Activated B cell treated with CpG ODN at 0.5 μM for 24 hours (primary cell): ENCODE measurements around the gene NUP98. TPM values are rescaled to one million over a fixed set of nuclear protein-coding genes. Genes with fewer than 3 reads are reported as not detected.

Experiments used
- ATAC-seq: fragments of 200-7000 bp; cut with Tn5 transposase; one replicate; pipeline ENCODE4 v1.10.0; 2021; ENCODE audit warnings: low read depth, mild to moderate bottlenecking, moderate library complexity
- CTCF ChIA-PET: fragments of 350-600 bp; sonication (Branson Sonifier 250); formaldehyde crosslinking; loops from one replicate; lab custom pipeline; 2021; ENCODE audit warnings: antibody characterized with exemption; lab: Charles Lee
- POLR2A ChIA-PET: fragments of 350-600 bp; sonication (Branson Sonifier 250); formaldehyde crosslinking; loops from one replicate; lab custom pipeline; 2021; ENCODE audit warnings: antibody characterized with exemption; lab: Charles Lee
- DNase-seq: peaks from one replicate; pipeline ENCODE4 v3.0.0; 2022
- H3K27ac Mint-ChIP-seq: one replicate; pipeline ENCODE4 v1.8.0; 2020; ENCODE audit warnings: mixed read lengths
- H3K27me3 Mint-ChIP-seq: one replicate; pipeline ENCODE4 v1.8.0; 2021; ENCODE audit warnings: mixed read lengths
- H3K36me3 Mint-ChIP-seq: one replicate; pipeline ENCODE4 v1.8.0; 2021; ENCODE audit warnings: low read depth, mixed read lengths
- H3K4me1 Mint-ChIP-seq: one replicate; pipeline ENCODE4 v1.8.0; 2021; ENCODE audit warnings: mixed read lengths
- H3K4me3 Mint-ChIP-seq: one replicate; pipeline ENCODE4 v1.8.0; 2020; ENCODE audit warnings: mild to moderate bottlenecking, mixed read lengths
- H3K9me3 Mint-ChIP-seq: one replicate; pipeline ENCODE4 v1.8.0; 2020; ENCODE audit warnings: mixed read lengths
- intact Hi-C: fragments of 100-400 bp; cut with micrococcal nuclease; formaldehyde crosslinking; loops from one replicate; pipeline ENCODE4 v1.15.1; 2024
- total RNA-seq: library from RNA; stranded (reverse); gene quantifications from 2 replicates; pipeline ENCODE4 v1.2.3, GENCODE V29; 2022
- TF ChIP-seq, protein P1 (sequence below): fragments of 200-600 bp; IDR thresholded peaks from one replicate; pipeline ENCODE4 v1.8.0; 2022; ENCODE audit warnings: antibody characterized with exemption, mild to moderate bottlenecking

NUP98 gene
- total RNA-seq, 1 donor from 2014 or later, result 117 TPM

GRCh38 chr11:3837793-3838192, 40.4 kb upstream of the NUP98 start:
- Mint-ChIP-seq H3K4me1 (peaks cover 82% of the 10 kb centered on the region), H3K27ac (peak overlapping the region; percentile 83), H3K4me3 (peak overlapping the region; percentile 91), H3K36me3 (peaks cover 57% of the 10 kb centered on the region), H3K9me3 (no peaks in the 10 kb centered on the region), H3K27me3 (no peaks in the 10 kb centered on the region)
- ATAC-seq (no peak), DNase-seq (no peak)
- ChIA-PET POLR2A (interaction anchor here (0.6 to 9.3 kb wide), 4 partner anchors 13 to 40 kb away, joined by 3 to 352 read pairs (median 82); partner anchors contain the start of genes NUP98 and STIM1), CTCF (interaction anchor here (1.1 to 13.0 kb wide), 5 partner anchors 8 to 234 kb away, joined by 3 to 156 read pairs (median 36); partner anchors contain the start of genes PGAP2 and STIM1)
- intact Hi-C loops, result no loop called here
- TF ChIP-seq, protein P1, sequence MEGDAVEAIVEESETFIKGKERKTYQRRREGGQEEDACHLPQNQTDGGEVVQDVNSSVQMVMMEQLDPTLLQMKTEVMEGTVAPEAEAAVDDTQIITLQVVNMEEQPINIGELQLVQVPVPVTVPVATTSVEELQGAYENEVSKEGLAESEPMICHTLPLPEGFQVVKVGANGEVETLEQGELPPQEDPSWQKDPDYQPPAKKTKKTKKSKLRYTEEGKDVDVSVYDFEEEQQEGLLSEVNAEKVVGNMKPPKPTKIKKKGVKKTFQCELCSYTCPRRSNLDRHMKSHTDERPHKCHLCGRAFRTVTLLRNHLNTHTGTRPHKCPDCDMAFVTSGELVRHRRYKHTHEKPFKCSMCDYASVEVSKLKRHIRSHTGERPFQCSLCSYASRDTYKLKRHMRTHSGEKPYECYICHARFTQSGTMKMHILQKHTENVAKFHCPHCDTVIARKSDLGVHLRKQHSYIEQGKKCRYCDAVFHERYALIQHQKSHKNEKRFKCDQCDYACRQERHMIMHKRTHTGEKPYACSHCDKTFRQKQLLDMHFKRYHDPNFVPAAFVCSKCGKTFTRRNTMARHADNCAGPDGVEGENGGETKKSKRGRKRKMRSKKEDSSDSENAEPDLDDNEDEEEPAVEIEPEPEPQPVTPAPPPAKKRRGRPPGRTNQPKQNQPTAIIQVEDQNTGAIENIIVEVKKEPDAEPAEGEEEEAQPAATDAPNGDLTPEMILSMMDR, result no peak

DNA sequence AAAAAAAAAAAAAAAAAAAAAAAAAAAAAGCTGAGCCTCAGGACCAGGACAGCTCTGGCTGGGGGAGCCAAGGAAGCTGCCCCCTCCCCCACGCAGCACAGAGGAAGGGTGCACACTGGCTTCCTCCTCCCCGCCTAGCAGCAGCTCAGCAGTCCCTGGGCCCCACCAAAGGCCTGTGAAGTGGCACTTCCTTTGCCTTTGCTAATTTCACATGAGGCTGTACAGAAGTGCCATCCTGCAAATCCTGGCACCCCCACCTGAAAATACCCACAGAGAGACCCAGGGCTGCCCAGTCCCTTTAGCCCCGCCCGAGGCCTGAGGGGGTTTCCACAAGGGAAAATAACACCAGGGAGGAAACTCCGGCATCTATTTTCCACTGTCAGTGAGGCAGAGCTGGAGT, 39.5 kb upstream of the NUP98 start:
- POLR2A ChIA-PET, result interaction anchor here (0.6 to 9.3 kb wide), 7 partner anchors 12 to 221 kb away, joined by 3 to 352 read pairs (median 10); partner anchors contain the start of genes PGAP2 and STIM1
- H3K4me1 Mint-ChIP-seq, result peaks cover 86% of the 10 kb centered on the region

GRCh38 chr11:3835751-3836150, 38.4 kb upstream of the NUP98 start:
- H3K27me3 Mint-ChIP-seq, result no peaks in the 10 kb centered on the region
- no peaks in the 10 kb centered on the region for H3K9me3 Mint-ChIP-seq
- intact Hi-C loops, result no loop called here
- POLR2A ChIA-PET, result interaction anchor here (0.6 to 7.1 kb wide), 6 partner anchors 8 to 27 kb away, joined by 3 to 91 read pairs (median 6); partner anchors contain the start of genes PGAP2 and STIM1
- TF ChIP-seq, protein P1, result no peak
- CTCF ChIA-PET, result interaction anchor here (1.0 to 13.0 kb wide), 2 partner anchors 11 to 16 kb away, joined by 5 to 156 read pairs; partner anchors contain the start of gene STIM1
- ATAC-seq (no peak), DNase-seq (no peak)
- H3K4me1 Mint-ChIP-seq, result peaks cover 90% of the 10 kb centered on the region
- H3K4me3 Mint-ChIP-seq, result peak overlapping the region; percentile 65
- peaks cover 75% of the 10 kb centered on the region for H3K36me3 Mint-ChIP-seq
- H3K27ac Mint-ChIP-seq, result peak overlapping the region; percentile 76

More for the DNA sequence above, 39.5 kb upstream of the NUP98 start:
- ATAC-seq (no peak), DNase-seq (no peak)
- intact Hi-C loops, result no loop called here
- CTCF ChIA-PET, result interaction anchor here (3.2 to 13.0 kb wide), 3 partner anchors 15 to 235 kb away, joined by 13 to 156 read pairs (median 36); partner anchors contain the start of genes PGAP2 and STIM1
- Mint-ChIP-seq H3K4me3 (peak overlapping the region; percentile 91), H3K36me3 (peaks cover 63% of the 10 kb centered on the region), H3K27me3 (no peaks in the 10 kb centered on the region), H3K27ac (peak overlapping the region; percentile 83), H3K9me3 (no peaks in the 10 kb centered on the region)
- TF ChIP-seq, protein P1, result no peak

GRCh38 chr11:3834664-3835461, 37.5 kb upstream of the NUP98 start:
- intact Hi-C loops, result no loop called here
- H3K4me1 Mint-ChIP-seq, result peaks cover 93% of the 10 kb centered on the region
- H3K27me3 Mint-ChIP-seq, result no peaks in the 10 kb centered on the region
- H3K4me3 Mint-ChIP-seq, result peak overlapping the region; percentile 65
- H3K27ac Mint-ChIP-seq, result peak overlapping the region; percentile 76
- ChIA-PET POLR2A (interaction anchor here (0.7 to 7.1 kb wide), 6 partner anchors 9 to 26 kb away, joined by 3 to 91 read pairs (median 6); partner anchors contain the start of genes PGAP2 and STIM1), CTCF (interaction anchor here (1.0 to 13.0 kb wide), 2 partner anchors 10 to 17 kb away, joined by 5 to 156 read pairs; partner anchors contain the start of gene STIM1)
- DNase-seq (no peak), ATAC-seq (no peak)
- peaks cover 80% of the 10 kb centered on the region for H3K36me3 Mint-ChIP-seq
- TF ChIP-seq, protein P1, result no peak
- no peaks in the 10 kb centered on the region for H3K9me3 Mint-ChIP-seq

- peaks cover 88% of the 10 kb centered on the region for H3K4me1 Mint-ChIP-seq
Measured at GRCh38 chr11:3834349-3834663, 37.0 kb upstream of the NUP98 start.

More at GRCh38 chr11:3834349-3834663, 37.0 kb upstream of the NUP98 start:
- Mint-ChIP-seq H3K27me3 (no peaks in the 10 kb centered on the region), H3K4me3 (peak overlapping the region; percentile 65), H3K36me3 (peaks cover 78% of the 10 kb centered on the region), H3K9me3 (no peaks in the 10 kb centered on the region), H3K27ac (peak overlapping the region; percentile 76)
- POLR2A ChIA-PET, result interaction anchor here (1.3 to 1.4 kb wide), 3 partner anchors 10 to 21 kb away, joined by 3 to 7 read pairs (median 4); partner anchors contain the start of gene STIM1
- intact Hi-C loops, result no loop called here
- TF ChIP-seq, protein P1, result no peak
- ATAC-seq (no peak), DNase-seq (no peak)
- CTCF ChIA-PET, result interaction anchor here (0.8 to 13.0 kb wide), 2 partner anchors 9 to 18 kb away, joined by 3 to 156 read pairs; partner anchors contain the start of gene STIM1
